GM23248 (cell line): ENCODE results near the gene THSD4. TPM values are rescaled to one million over a fixed set of nuclear protein-coding genes. Genes with fewer than 3 reads are reported as not detected.
A peak's percentile ranks its signal among the peaks of the same experiment; 100 is the strongest.

Experiments used
- DNase-seq: peaks from one replicate; pipeline ENCODE4 v3.0.0-alpha.2; 2015
- H2AFZ ChIP-seq: fragments of 200-600 bp; sonication (generic); 2 replicates; pipeline ENCODE4 v1.6.1; 2016; ENCODE audit warnings: antibody characterized with exemption
- H3F3A ChIP-seq: fragments of 200-600 bp; sonication (generic); 2 replicates; pipeline ENCODE4 v1.6.1; 2016; ENCODE audit warnings: mild to moderate bottlenecking, antibody characterized with exemption, mixed run types; ENCODE audit not compliant: insufficient read depth
- H3K27ac ChIP-seq: fragments of 200-600 bp; sonication (generic); 2 replicates; pipeline ENCODE4 v1.5.1; 2016; ENCODE audit warnings: mild to moderate bottlenecking
- H3K27me3 ChIP-seq: fragments of 200-600 bp; sonication (generic); replicated peaks from 2 replicates; pipeline ENCODE4 v1.6.1; 2016; ENCODE audit warnings: mild to moderate bottlenecking; ENCODE audit not compliant: insufficient read depth
- H3K36me3 ChIP-seq: fragments of 200-600 bp; sonication (generic); 2 replicates; pipeline ENCODE4 v1.6.1; 2016; ENCODE audit warnings: low read depth, mild to moderate bottlenecking
- H3K4me1 ChIP-seq: fragments of 200-600 bp; sonication (generic); 2 replicates; pipeline ENCODE4 v1.6.1; 2016; ENCODE audit warnings: mild to moderate bottlenecking; ENCODE audit not compliant: insufficient read depth
- H3K4me2 ChIP-seq: fragments of 200-600 bp; sonication (generic); one replicate; pipeline ENCODE4 v1.6.1; 2016; ENCODE audit warnings: mild to moderate bottlenecking; ENCODE audit not compliant: unreplicated experiment
- H3K4me3 ChIP-seq: fragments of 200-600 bp; sonication (generic); 2 replicates; pipeline ENCODE4 v1.5.1; 2016; ENCODE audit warnings: mild to moderate bottlenecking
- H3K79me2 ChIP-seq: fragments of 200-600 bp; sonication (generic); 2 replicates; pipeline ENCODE4 v1.6.1; 2016; ENCODE audit warnings: mild to moderate bottlenecking; ENCODE audit not compliant: insufficient read depth
- H3K9ac ChIP-seq: fragments of 200-600 bp; sonication (generic); 2 replicates; pipeline ENCODE4 v1.6.1; 2016; ENCODE audit warnings: mild to moderate bottlenecking
- H3K9me2 ChIP-seq: fragments of 200-600 bp; sonication (generic); 2 replicates; pipeline ENCODE4 v1.6.1; 2016; ENCODE audit warnings: mixed run types, mild to moderate bottlenecking, moderate library complexity; ENCODE audit not compliant: insufficient read depth
- H3K9me3 ChIP-seq: fragments of 200-600 bp; sonication (generic); one replicate; pipeline ENCODE4 v1.6.1; 2017; ENCODE audit warnings: low read depth
- H4K20me1 ChIP-seq: fragments of 200-600 bp; sonication (generic); 2 replicates; pipeline ENCODE4 v1.6.0; 2016; ENCODE audit not compliant: insufficient read depth
- EZH2 ChIP-seq: fragments of 200-600 bp; sonication (generic); IDR thresholded peaks from 2 replicates; pipeline ENCODE4 v1.6.1; 2018; ENCODE audit warnings: antibody characterized with exemption, mild to moderate bottlenecking; ENCODE audit not compliant: insufficient read depth, poor library complexity, severe bottlenecking
- EZH2phosphoT487 ChIP-seq: fragments of 200-600 bp; sonication (generic); IDR thresholded peaks from 2 replicates; pipeline ENCODE4 v1.6.1; 2018; ENCODE audit warnings: antibody characterized with exemption, moderate library complexity, mild to moderate bottlenecking, low read depth; ENCODE audit not compliant: insufficient read depth
- WGBS, 2 experiments: methylation state at CpG; one replicate each; pipeline ENCODE4 v1.1.6; 2015 to 2017; ENCODE audit warnings: low lambda C conversion rate in 2 of 2, low coverage in 1 of 2; ENCODE audit errors: missing lambda C conversion rate in 2 of 2; 5-methylcytosine and 5-hydroxymethylcytosine counted together
- in situ Hi-C: fragments of 300-500 bp; cut with MboI; formaldehyde crosslinking; loops from 2 replicates; pipeline ENCODE4 v1.15.0; 2020
- polyA plus RNA-seq: library from polyadenylated mRNA; unstranded; fragments of >200 nt; fragmentation: Nextera tagmentation; extraction: Ambion mirVana; gene quantifications from 2 replicates; pipeline ENCODE4 v1.2.1, GENCODE V29; 2016
- total RNA-seq: library from RNA; depleted of rRNA; stranded (reverse); fragments of >200 nt; shearing (Covaris generic); gene quantifications from 2 replicates; pipeline ENCODE4 v1.2.3, GENCODE V29; 2014

Gene THSD4
- total and polyA plus RNA-seq, 2 experiments from 2014 or later, result 14.2 to 58.9 TPM

- Histone ChIP-seq H3K79me2 (no peaks in the 10 kb centered on the region), H3K4me2 (no peak overlapping the region), H3K36me3 (no peaks in the 10 kb centered on the region), H3K27ac (no peak overlapping the region), H3K9ac (no peak overlapping the region), H4K20me1 (no peaks in the 10 kb centered on the region), H3K27me3 (no peaks in the 10 kb centered on the region), H3K4me3 (no peak overlapping the region), H3K9me2 (no peaks in the 10 kb centered on the region), H3K4me1 (peaks cover 20% of the 10 kb centered on the region), H3F3A (0 out of 2 replicates have a peak, but pooled peaks cover 4% of the 10 kb centered on the region), H2AFZ (peak overlapping the region; percentile 75; the same call in 1 of the 2 replicates), H3K9me3 (no peaks in the 10 kb centered on the region)
- no peak for TF ChIP-seq EZH2phosphoT487
- TF ChIP-seq EZH2, result no peak
- WGBS, 2 experiments, result 91 to 94% methylated on average over 13 of the region's 13 CpGs
- in situ Hi-C loops, result loop anchor here (5.0 kb wide), 1 partner anchor 332 kb away; no protein-coding TSS in a partner anchor
- no peak for DNase-seq
Observed at GRCh38 chr15:71110405-71111180, 4.7 kb upstream of the THSD4 start.

- H3K9ac ChIP-seq, result no peak overlapping the region
- no peak overlapping the region for H3K4me3 ChIP-seq
- H3K4me2 ChIP-seq, result no peak overlapping the region
- no peak for TF ChIP-seq EZH2phosphoT487
- no peak for TF ChIP-seq EZH2
- no peaks in the 10 kb centered on the region for H3K27me3 ChIP-seq
- no peak for DNase-seq
- H3K9me3 ChIP-seq, result no peaks in the 10 kb centered on the region
- H3K4me1 ChIP-seq, result peaks cover 20% of the 10 kb centered on the region
- WGBS, 2 experiments, result 87% methylated on average over 1 of the region's 1 CpG
- H4K20me1 ChIP-seq, result no peaks in the 10 kb centered on the region
- in situ Hi-C loops, result loop anchor here (5.0 kb wide), 1 partner anchor 331 kb away; no protein-coding TSS in a partner anchor
- no peaks in the 10 kb centered on the region for H3K9me2 ChIP-seq
- no peaks in the 10 kb centered on the region for H3K36me3 ChIP-seq
- 0 out of 2 replicates have a peak, but pooled peaks cover 4% of the 10 kb centered on the region for H3F3A ChIP-seq
- H3K27ac ChIP-seq, result no peak overlapping the region
- H2AFZ ChIP-seq, result peak overlapping the region; percentile 75
- H3K79me2 ChIP-seq, result peaks cover under 1% of the 10 kb centered on the region
Observed at GRCh38 chr15:71111181-71111565, 4.1 kb upstream of the THSD4 start.

- DNase-seq, result no peak
- H2AFZ ChIP-seq, result peak overlapping the region; percentile 75
- in situ Hi-C loops, result loop anchor here (5.0 kb wide), 1 partner anchor 330 kb away; no protein-coding TSS in a partner anchor
Observed at GRCh38 chr15:71111950-71112349, 3.3 kb upstream of the THSD4 start.

GRCh38 chr15:71112429-71112828 is 2.8 kb upstream of the THSD4 start:
- no peaks in the 10 kb centered on the region for H3K36me3 ChIP-seq
- H3K79me2 ChIP-seq, result peaks cover 13% of the 10 kb centered on the region
- no peak overlapping the region for H3K27ac ChIP-seq
- no peaks in the 10 kb centered on the region for H3K9me2 ChIP-seq
- 84 to 89% methylated on average over 2 of the region's 2 CpGs for WGBS, 2 experiments
- in situ Hi-C loops, result loop anchor here (5.0 kb wide), 1 partner anchor 330 kb away; no protein-coding TSS in a partner anchor
- no peak overlapping the region for H3K9ac ChIP-seq
- DNase-seq, result no peak
- no peak overlapping the region for H2AFZ ChIP-seq
- H3K27me3 ChIP-seq, result no peaks in the 10 kb centered on the region
- TF ChIP-seq EZH2phosphoT487, result no peak
- no peak for TF ChIP-seq EZH2
- peaks cover 26% of the 10 kb centered on the region for H3K4me1 ChIP-seq
- H4K20me1 ChIP-seq, result no peaks in the 10 kb centered on the region
- no peak overlapping the region for H3K4me3 ChIP-seq
- H3K9me3 ChIP-seq, result no peaks in the 10 kb centered on the region
- H3K4me2 ChIP-seq, result no peak overlapping the region
- 0 out of 2 replicates have a peak, but pooled peaks cover 4% of the 10 kb centered on the region for H3F3A ChIP-seq

More at GRCh38 chr15:71111950-71112349, 3.3 kb upstream of the THSD4 start:
- Histone ChIP-seq H3K27ac (no peak overlapping the region), H3K27me3 (no peaks in the 10 kb centered on the region), H4K20me1 (no peaks in the 10 kb centered on the region), H3F3A (0 out of 2 replicates have a peak, but pooled peaks cover 4% of the 10 kb centered on the region), H3K9me3 (no peaks in the 10 kb centered on the region), H3K79me2 (peaks cover 9% of the 10 kb centered on the region), H3K9me2 (no peaks in the 10 kb centered on the region), H3K36me3 (no peaks in the 10 kb centered on the region), H3K4me2 (no peak overlapping the region), H3K4me3 (no peak overlapping the region), H3K4me1 (peaks cover 26% of the 10 kb centered on the region), H3K9ac (no peak overlapping the region)
- WGBS, 2 experiments, result 76 to 80% methylated on average over 4 of the region's 4 CpGs
- TF ChIP-seq EZH2phosphoT487 (no peak), EZH2 (no peak)
